Memory B cell (primary cell): ENCODE measurements around the gene HOPX.
"Not testable (repeated sequence)": the region's sequence is repeated elsewhere in the genome, so short reads cannot be mapped to it uniquely, and the experiment has no call there.

ENCODE experiments used
- ATAC-seq: fragments of 150-1000 bp; cut with Tn5 transposase; 2 replicates; pipeline ENCODE4 v1.10.0; 2021; ENCODE audit warnings: low read depth, mild to moderate bottlenecking, moderate library complexity
- DNase-seq, 2 donors: peaks; one replicate each; pipeline ENCODE4 v3.0.0; 2022; ENCODE audit warnings: low spot score in 2 of 2
- H3K27ac Mint-ChIP-seq: one replicate; pipeline ENCODE4 v1.8.0; 2022; ENCODE audit warnings: mild to moderate bottlenecking, moderate library complexity, mixed read lengths
- H3K27me3 Mint-ChIP-seq: one replicate; pipeline ENCODE4 v1.8.0; 2022; ENCODE audit warnings: mixed read lengths
- H3K36me3 Mint-ChIP-seq: one replicate; pipeline ENCODE4 v1.8.0; 2022; ENCODE audit warnings: mild to moderate bottlenecking, mixed read lengths
- H3K4me1 Mint-ChIP-seq: one replicate; pipeline ENCODE4 v1.8.0; 2022; ENCODE audit warnings: mixed read lengths
- H3K4me3 Mint-ChIP-seq: one replicate; pipeline ENCODE4 v1.8.0; 2022; ENCODE audit warnings: mild to moderate bottlenecking, moderate library complexity, mixed read lengths
- H3K9me3 Mint-ChIP-seq: one replicate; pipeline ENCODE4 v1.8.0; 2022; ENCODE audit warnings: mixed read lengths

Gene HOPX

DNA sequence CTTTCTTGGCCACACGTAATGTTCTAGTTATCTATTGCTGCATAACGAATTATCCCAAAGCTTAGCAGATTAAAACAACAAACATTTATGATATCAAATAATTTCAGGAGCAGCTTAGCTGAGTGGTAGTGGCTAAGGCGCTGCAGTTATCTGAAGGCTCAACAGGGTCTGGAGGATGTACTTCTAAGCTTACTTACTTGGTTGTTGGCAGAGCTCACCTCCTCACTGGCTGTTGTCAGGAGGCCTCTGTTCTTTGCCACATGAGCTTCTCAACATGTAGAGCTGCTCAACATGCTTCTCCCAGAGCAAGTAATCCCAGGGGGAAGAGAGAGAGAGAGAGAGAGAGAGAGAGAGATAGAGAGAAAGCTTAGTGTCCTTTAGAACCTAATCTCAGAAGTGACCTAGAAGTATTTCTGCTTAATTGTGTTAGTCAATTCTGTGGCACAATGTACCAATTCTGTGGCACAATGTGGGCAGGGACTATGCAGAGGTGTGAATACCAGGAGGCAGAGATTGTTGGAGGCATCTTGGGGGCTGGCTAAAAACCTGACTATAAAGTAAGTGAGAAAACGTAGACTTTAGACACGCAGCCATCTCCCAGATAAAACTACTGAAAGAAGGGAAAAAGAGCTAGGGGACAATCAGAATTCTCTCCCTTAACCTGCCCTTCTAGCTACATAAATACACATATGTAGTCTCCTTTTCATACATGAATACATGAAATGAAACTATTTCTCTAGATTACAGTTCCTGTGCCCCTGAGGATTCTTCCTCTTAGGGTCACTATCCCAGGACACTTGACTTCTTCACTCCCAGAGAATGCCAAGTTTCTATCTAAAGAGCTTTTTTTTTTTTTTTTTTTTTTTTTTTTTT lies 40.2 kb downstream of the HOPX start:
- ATAC-seq: no peak
- Mint-ChIP-seq H3K27me3 (peaks cover 5% of the 10 kb centered on the region), H3K36me3 (no peaks in the 10 kb centered on the region), H3K4me3 (no peak overlapping the region), H3K9me3 (peaks cover under 1% of the 10 kb centered on the region), H3K4me1 (no peaks in the 10 kb centered on the region), H3K27ac (no peak overlapping the region)
- no peak for DNase-seq

DNA sequence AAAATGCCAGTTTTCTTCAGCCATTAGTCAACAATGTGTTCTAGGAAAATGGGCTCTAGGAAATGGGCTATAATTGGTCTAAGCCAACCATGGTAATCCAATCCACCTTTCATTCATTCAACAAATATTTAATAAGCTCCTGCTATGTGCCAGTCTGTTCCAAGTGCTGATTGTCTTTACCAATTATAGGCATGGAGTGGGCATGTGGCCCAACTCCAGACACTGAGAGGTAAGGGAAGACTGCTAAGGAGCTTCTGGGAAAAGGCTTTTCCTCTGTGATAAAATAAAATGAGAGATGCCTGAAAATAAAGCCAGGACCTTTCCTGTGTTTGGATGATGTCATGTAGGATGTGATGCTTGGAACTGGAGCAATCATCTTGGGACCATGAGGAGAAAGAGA lies 43.3 kb downstream of the HOPX start:
- no peak overlapping the region for H3K4me3 Mint-ChIP-seq
- DNase-seq (no peak), ATAC-seq (no peak)
- H3K4me1 Mint-ChIP-seq: no peaks in the 10 kb centered on the region
- H3K27ac Mint-ChIP-seq: no peak overlapping the region
- no peaks in the 10 kb centered on the region for H3K27me3 Mint-ChIP-seq
- H3K9me3 Mint-ChIP-seq: no peaks in the 10 kb centered on the region
- no peaks in the 10 kb centered on the region for H3K36me3 Mint-ChIP-seq

DNA sequence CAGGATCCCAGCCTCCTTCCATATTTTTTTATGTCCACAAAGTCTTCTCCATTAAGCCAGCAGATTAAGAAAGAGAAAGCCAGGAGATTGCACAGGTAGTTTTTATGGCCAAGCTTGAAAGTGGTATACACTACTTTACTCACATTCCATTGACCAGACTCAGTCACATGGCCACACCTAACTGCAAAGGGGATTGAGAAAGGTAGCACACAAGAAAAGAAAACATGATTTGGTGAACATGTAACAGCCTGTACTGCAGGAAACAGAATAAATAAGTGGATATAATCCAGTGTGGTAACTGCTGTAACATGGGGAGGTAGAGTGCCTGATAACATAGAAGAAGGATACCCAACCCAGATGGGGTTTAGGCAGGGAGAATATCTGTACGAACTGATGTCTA lies 43.9 kb downstream of the HOPX start:
- no peak for ATAC-seq
- H3K4me1 Mint-ChIP-seq: no peaks in the 10 kb centered on the region
- H3K27ac Mint-ChIP-seq: no peak overlapping the region
- no peaks in the 10 kb centered on the region for H3K36me3 Mint-ChIP-seq
- no peak overlapping the region for H3K4me3 Mint-ChIP-seq
- no peaks in the 10 kb centered on the region for H3K9me3 Mint-ChIP-seq
- peaks cover 2% of the 10 kb centered on the region for H3K27me3 Mint-ChIP-seq
- DNase-seq: no peak

DNA sequence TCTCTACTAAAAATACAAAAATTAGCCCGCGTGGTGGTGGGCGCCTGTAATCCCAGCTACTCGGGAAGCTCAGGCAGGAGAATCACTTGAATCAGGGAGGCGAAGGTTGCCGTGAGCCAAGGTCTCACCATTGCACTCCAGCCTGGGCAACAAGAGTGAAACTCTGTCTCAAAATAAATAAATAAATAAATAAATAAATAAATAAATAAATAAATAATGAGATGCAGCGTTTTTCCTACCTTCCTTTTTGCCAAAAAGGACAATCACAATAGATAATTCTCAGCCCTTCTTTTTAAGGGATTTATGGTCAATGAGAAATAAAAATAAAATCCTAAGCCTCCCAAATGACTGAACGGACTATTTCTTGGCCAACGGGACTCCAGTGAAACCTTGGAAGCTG lies 46.1 kb downstream of the HOPX start:
- H3K27ac Mint-ChIP-seq, H3K9me3 Mint-ChIP-seq, H3K27me3 Mint-ChIP-seq, H3K4me3 Mint-ChIP-seq, ATAC-seq, H3K4me1 Mint-ChIP-seq, DNase-seq, H3K36me3 Mint-ChIP-seq: not testable (repeated sequence)

DNA sequence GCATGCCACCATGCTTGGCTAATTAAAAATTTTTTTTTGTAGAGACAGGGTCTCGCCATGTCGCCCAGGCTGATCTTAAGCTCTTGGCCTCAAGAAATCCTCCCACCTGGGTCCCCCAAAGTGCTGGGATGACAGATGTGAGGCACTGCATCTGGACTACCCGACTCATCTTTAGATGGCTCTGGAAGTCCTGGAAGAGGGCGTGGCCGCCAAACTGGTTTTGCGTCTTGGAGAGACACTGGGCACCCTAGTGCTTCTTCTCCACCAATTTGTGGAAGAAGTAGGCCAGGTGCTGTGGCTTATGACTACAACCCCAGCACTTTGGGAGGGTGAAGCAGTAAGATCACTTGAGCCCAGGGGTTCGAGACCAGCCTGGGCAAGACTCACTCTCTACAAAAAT lies 47.6 kb downstream of the HOPX start:
- ATAC-seq: no peak

DNA sequence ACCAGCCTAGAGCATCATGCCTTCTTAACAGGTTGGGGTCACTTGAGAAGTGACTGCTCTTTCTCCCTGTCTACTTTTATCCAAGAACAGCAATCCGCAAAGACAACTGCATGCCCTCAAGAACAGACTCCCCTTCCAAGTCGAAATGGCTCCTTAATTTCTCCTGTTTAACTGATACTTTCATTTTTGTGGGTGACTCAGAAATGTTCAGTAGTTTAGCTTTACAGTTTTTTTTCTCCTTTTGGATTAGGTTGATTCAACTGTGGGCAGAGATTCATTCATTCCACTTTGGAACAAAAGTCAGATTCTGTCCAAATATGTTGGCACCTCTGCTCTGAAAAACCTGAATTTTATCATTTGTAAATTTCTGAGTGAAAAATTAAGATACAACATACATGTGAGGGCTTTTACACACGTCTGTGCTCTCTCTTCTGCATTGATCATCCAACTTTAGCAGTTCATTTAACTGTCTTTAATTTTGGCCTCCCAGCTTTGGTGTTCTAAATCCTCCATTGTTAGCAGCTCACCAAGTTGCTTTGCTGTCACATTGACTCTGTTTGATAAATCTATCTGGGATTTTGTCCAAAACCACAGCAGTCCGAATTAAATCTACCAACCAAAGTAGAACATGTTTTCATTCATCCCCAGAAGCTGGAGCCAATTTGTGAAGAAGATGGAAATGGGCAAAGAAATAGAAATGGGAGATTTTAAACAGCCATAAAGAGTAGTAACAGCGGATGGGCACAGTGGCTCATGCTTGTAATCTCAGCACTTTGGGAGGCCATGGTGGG lies 50.0 kb downstream of the HOPX start:
- Mint-ChIP-seq H3K27me3 (peaks cover 4% of the 10 kb centered on the region), H3K27ac (no peak overlapping the region), H3K9me3 (peaks cover 2% of the 10 kb centered on the region), H3K4me3 (no peak overlapping the region), H3K36me3 (peaks cover 5% of the 10 kb centered on the region), H3K4me1 (no peaks in the 10 kb centered on the region)
- DNase-seq (no peak), ATAC-seq (no peak)

More for the DNA sequence above, 47.6 kb downstream of the HOPX start:
- H3K9me3 Mint-ChIP-seq: no peaks in the 10 kb centered on the region
- H3K27ac Mint-ChIP-seq: no peak overlapping the region
- peaks cover 4% of the 10 kb centered on the region for H3K27me3 Mint-ChIP-seq
- no peaks in the 10 kb centered on the region for H3K36me3 Mint-ChIP-seq
- DNase-seq: no peak
- no peaks in the 10 kb centered on the region for H3K4me1 Mint-ChIP-seq
- H3K4me3 Mint-ChIP-seq: no peak overlapping the region

DNA sequence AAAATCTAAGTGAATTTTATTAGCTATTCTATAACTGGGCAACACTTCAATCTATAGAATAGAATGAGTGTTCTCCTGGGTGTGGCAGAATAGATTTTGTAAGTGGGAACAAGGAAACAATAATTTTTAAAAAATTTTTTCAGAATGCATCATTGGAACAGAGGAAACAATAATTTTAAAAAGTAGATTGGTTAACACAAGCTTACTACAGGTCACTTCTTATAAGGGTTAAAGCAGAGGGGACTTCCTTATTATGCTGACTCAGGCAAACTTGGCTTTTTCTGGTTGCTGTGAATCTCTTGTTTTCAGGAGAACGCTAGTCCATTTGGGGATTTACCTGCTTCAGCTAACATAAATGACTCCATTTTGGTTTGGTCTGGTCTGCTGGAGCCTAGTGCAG lies 52.5 kb downstream of the HOPX start:
- H3K4me1 Mint-ChIP-seq: no peaks in the 10 kb centered on the region
- H3K36me3 Mint-ChIP-seq: peaks cover 11% of the 10 kb centered on the region
- ATAC-seq: no peak
- DNase-seq: no peak
- H3K27ac Mint-ChIP-seq: no peak overlapping the region
- H3K4me3 Mint-ChIP-seq: no peak overlapping the region
- H3K9me3 Mint-ChIP-seq: peaks cover 12% of the 10 kb centered on the region
- H3K27me3 Mint-ChIP-seq: peaks cover 4% of the 10 kb centered on the region

DNA sequence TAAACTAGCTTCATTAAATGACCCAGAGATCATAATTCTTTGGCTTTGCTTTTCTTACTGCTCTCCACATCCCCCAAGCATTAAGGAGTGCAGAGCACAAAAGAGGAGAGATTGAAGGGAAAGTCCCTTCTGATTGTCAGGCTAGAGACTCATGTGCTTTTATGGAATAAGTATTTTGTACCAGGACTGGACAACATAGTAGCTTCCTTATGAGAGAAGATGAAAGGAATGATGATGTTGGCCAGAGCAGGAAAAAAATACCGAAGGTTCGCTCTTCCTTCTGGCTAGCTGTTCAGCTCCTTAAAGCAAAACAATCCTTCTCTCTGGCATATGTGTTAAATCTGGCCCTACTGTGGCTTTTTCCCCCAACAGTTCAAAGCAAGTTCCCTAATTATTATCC lies 53.1 kb downstream of the HOPX start:
- no peak overlapping the region for H3K4me3 Mint-ChIP-seq
- peaks cover 11% of the 10 kb centered on the region for H3K36me3 Mint-ChIP-seq
- no peaks in the 10 kb centered on the region for H3K4me1 Mint-ChIP-seq
- no peak overlapping the region for H3K27ac Mint-ChIP-seq
- no peak for DNase-seq
- H3K9me3 Mint-ChIP-seq: peaks cover 13% of the 10 kb centered on the region
- peaks cover 4% of the 10 kb centered on the region for H3K27me3 Mint-ChIP-seq
- no peak for ATAC-seq

DNA sequence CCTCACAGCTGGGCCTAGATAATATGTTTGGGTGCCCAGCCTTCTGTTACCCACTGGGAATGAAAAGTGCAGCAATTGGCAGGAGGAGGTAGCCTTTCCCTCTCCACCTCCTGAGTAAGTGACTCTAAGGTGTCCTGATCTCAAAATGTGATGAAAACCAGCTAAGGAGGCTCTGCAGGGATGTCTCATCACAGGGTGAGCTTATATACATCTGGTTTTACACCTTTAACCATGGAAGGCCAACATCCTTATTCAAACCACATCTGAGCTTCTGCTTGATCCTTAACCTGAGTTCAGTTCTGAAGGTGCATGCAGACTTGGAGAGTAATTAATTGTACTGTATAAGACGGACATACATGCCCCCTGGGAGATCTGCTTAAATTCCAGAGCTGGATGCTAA lies 53.7 kb downstream of the HOPX start:
- H3K4me1 Mint-ChIP-seq: no peaks in the 10 kb centered on the region
- H3K9me3 Mint-ChIP-seq: peaks cover 13% of the 10 kb centered on the region
- H3K36me3 Mint-ChIP-seq: peaks cover 11% of the 10 kb centered on the region
- no peak overlapping the region for H3K4me3 Mint-ChIP-seq
- DNase-seq: no peak
- ATAC-seq: no peak
- H3K27ac Mint-ChIP-seq: no peak overlapping the region
- H3K27me3 Mint-ChIP-seq: peaks cover 4% of the 10 kb centered on the region

DNA sequence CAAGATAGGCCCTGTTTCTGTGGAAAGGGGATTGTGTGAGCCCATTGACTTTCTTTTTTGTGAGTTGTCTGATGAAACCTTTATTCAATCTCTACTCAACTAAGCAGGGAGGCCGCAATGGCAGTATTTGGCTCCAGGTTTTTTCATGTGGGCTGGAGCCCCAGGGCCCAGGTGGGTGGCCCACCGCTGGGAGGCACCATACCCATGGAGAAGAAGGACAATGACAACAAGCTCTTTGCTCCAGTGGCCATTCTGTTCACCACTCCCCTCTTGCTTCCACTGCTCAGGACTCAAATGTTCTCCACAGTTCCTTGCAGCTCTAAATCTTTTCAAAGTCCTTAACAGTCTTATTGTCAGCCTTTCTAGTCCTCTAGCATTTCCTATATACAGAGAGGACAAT lies 54.1 kb downstream of the HOPX start:
- ATAC-seq: no peak
- H3K27ac Mint-ChIP-seq: no peak overlapping the region
- no peak overlapping the region for H3K4me3 Mint-ChIP-seq
- H3K9me3 Mint-ChIP-seq: peaks cover 13% of the 10 kb centered on the region
- H3K4me1 Mint-ChIP-seq: no peaks in the 10 kb centered on the region
- peaks cover 3% of the 10 kb centered on the region for H3K27me3 Mint-ChIP-seq
- peaks cover 11% of the 10 kb centered on the region for H3K36me3 Mint-ChIP-seq
- DNase-seq: no peak

DNA sequence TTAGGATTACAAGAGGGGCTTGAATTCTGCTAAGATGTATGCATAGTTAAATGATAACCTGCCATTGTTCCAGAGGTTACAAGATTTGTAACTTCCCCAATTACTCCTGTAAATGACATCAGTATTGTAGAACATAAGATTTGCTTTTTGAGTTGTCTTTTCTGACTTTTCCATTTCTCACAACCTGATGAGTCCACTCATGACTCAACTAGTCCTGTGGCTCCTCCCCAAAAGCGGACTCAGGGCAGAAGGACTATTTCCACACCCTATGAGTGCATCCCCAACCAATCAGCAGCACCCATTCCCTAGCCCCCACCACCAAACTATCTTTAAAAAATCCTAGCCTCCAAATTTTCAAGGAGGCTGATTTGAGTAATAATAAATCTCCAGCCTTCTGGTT lies 54.7 kb downstream of the HOPX start:
- Mint-ChIP-seq H3K27ac (no peak overlapping the region), H3K27me3 (peaks cover 4% of the 10 kb centered on the region), H3K9me3 (peaks cover 13% of the 10 kb centered on the region), H3K4me3 (no peak overlapping the region), H3K36me3 (peaks cover 11% of the 10 kb centered on the region), H3K4me1 (no peaks in the 10 kb centered on the region)
- DNase-seq: no peak
- no peak for ATAC-seq

DNA sequence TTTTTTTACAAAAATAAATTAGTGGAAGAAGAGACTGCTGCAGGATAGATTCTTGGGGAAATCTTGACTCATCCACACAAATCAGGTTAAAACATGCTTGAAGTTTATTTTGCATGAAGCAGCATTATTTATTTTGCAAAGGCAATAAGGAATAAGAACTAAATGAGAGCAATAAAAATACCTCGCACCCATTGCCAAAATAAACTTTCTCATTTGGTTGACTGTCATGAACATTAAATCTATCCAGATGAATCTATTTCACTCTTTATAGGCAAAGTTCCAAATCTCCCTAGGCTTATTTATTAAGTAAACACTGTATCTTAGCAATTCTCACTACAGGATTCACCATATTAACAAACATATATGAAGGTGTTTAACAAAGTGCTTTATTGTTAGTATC lies 58.9 kb downstream of the HOPX start:
- H3K4me1 Mint-ChIP-seq: peaks cover 2% of the 10 kb centered on the region
- no peak for DNase-seq
- peaks cover 13% of the 10 kb centered on the region for H3K9me3 Mint-ChIP-seq
- no peak for ATAC-seq
- H3K4me3 Mint-ChIP-seq: no peak overlapping the region
- peaks cover 4% of the 10 kb centered on the region for H3K27me3 Mint-ChIP-seq
- no peak overlapping the region for H3K27ac Mint-ChIP-seq
- H3K36me3 Mint-ChIP-seq: peaks cover 10% of the 10 kb centered on the region

DNA sequence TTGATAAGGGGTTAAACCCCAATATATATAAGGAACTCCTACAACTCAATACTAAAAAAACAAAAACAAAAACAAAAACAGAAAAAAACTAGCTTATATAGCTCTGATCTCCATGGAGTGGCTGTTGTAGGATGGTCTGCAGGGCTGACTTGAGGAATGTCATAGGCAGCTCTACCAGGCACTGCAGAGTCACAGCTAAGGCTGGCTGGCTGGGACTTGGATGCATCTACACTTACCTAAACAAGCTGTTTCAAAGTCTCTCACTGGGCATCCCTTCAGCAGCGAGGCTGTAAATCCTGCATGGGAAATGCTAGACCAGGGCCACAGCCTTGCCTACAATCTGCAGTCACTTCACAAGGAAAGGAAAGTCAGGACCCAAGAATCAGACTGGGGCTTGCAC lies 61.3 kb downstream of the HOPX start:
- ATAC-seq (no peak), DNase-seq (no peak)
- Mint-ChIP-seq H3K36me3 (no peaks in the 10 kb centered on the region), H3K4me3 (no peak overlapping the region), H3K9me3 (peaks cover 5% of the 10 kb centered on the region), H3K4me1 (peaks cover 2% of the 10 kb centered on the region), H3K27me3 (peaks cover 4% of the 10 kb centered on the region), H3K27ac (no peak overlapping the region)

DNA sequence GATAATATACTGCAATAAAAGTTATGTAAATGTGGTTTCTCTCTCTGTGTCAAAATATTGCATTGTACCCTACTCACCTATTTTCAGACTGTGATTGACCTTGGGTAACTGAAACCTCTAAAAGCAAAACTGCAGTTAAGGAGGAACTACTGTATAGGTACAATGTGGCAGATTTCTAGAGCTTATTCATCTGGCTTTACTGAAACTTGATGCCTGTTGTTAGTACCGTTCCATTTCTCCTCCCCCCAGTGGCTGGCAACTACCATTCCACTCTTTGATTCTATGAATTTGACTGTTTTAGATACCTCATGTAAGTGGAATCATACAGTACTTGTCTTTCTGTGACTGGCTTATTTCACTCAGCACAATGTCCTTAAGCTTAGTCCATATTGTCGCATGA lies 61.9 kb downstream of the HOPX start:
- DNase-seq (no peak), ATAC-seq (no peak)
- peaks cover 5% of the 10 kb centered on the region for H3K9me3 Mint-ChIP-seq
- no peaks in the 10 kb centered on the region for H3K36me3 Mint-ChIP-seq
- peaks cover 2% of the 10 kb centered on the region for H3K4me1 Mint-ChIP-seq
- peaks cover 4% of the 10 kb centered on the region for H3K27me3 Mint-ChIP-seq
- no peak overlapping the region for H3K27ac Mint-ChIP-seq
- no peak overlapping the region for H3K4me3 Mint-ChIP-seq
